GM12878 (cell line): ENCODE results near the gene FAM117B. TPM values are rescaled to one million over a fixed set of nuclear protein-coding genes. Genes with fewer than 3 reads are reported as not detected.

Experiments used
- ATF7 ChIP-seq: fragments of 450-650 bp; IDR thresholded peaks from 2 replicates; pipeline ENCODE4 v1.6.1; 2016; ENCODE audit warnings: low read depth, mild to moderate bottlenecking
- CBX3 ChIP-seq: fragments of 200-600 bp; sonication (generic); IDR thresholded peaks from 2 replicates; pipeline ENCODE4 v1.6.1; 2016; ENCODE audit warnings: low read depth, borderline replicate concordance
- CBX5 ChIP-seq: sonication (generic); IDR thresholded peaks from 2 replicates; pipeline ENCODE4 v1.6.1; 2016; ENCODE audit warnings: low read depth, moderate library complexity, mild to moderate bottlenecking, inconsistent platforms
- ETV6 ChIP-seq, 2 experiments: fragments of 450-650 bp in 1 of 2; IDR thresholded peaks in 1 of 2; conservative IDR thresholded peaks in 1 of 2; 2 replicates each; pipeline ENCODE4 v1.6.1; 2014; ENCODE audit warnings: antibody characterized with exemption in 1 of 2, borderline replicate concordance in 1 of 2, low read depth in 1 of 2, mild to moderate bottlenecking in 1 of 2, moderate library complexity in 1 of 2
- EZH2 ChIP-seq: IDR thresholded peaks from 2 replicates; pipeline ENCODE4 v1.6.1; 2012; ENCODE audit warnings: low read depth, mild to moderate bottlenecking, control low read depth, inconsistent platforms, low read length, borderline replicate concordance; ENCODE audit not compliant: control insufficient read depth
- HDAC6 ChIP-seq: fragments of 200-600 bp; sonication (generic); IDR thresholded peaks from one replicate; pipeline ENCODE4 v1.8.0; 2017; ENCODE audit warnings: antibody characterized with exemption; ENCODE audit not compliant: unreplicated experiment
- IRF3 ChIP-seq: fragments of 450-650 bp; IDR thresholded peaks from 2 replicates; pipeline ENCODE4 v1.6.1; 2014; ENCODE audit warnings: mild to moderate bottlenecking
- MEF2A ChIP-seq: IDR thresholded peaks from 2 replicates; pipeline ENCODE4 v1.6.1; 2011; ENCODE audit warnings: low read depth, mild to moderate bottlenecking, low read length, moderate library complexity; ENCODE audit not compliant: insufficient read depth
- MTA2 ChIP-seq: fragments of 450-650 bp; IDR thresholded peaks from 2 replicates; pipeline ENCODE4 v1.6.1; 2016; ENCODE audit warnings: low read depth, mild to moderate bottlenecking, moderate library complexity
- NRF1 ChIP-seq: conservative IDR thresholded peaks from 2 replicates; pipeline ENCODE4 v1.6.1; 2011; ENCODE audit warnings: mild to moderate bottlenecking, low read depth, low read length, improper control_type of control experiment
- PBX3 ChIP-seq: IDR thresholded peaks from 2 replicates; pipeline ENCODE4 v1.6.1; 2011; ENCODE audit warnings: mild to moderate bottlenecking, low read depth, low read length, moderate library complexity; ENCODE audit not compliant: insufficient replicate concordance
- PML ChIP-seq: IDR thresholded peaks from 2 replicates; pipeline ENCODE4 v1.6.1; 2012; ENCODE audit warnings: low read length, inconsistent platforms
- POLR2AphosphoS2 ChIP-seq: IDR thresholded peaks from 2 replicates; pipeline ENCODE4 v1.6.1; 2011; ENCODE audit warnings: low read depth, mild to moderate bottlenecking, low read length, improper control_type of control experiment, moderate library complexity
- SMAD1 ChIP-seq: fragments of 450-650 bp; IDR thresholded peaks from 2 replicates; pipeline ENCODE4 v1.6.1; 2018; ENCODE audit warnings: mild to moderate bottlenecking, low read depth; ENCODE audit not compliant: partially characterized antibody
- SMC3 ChIP-seq: IDR thresholded peaks from 2 replicates; pipeline ENCODE4 v1.6.1; 2011; ENCODE audit warnings: low read length, improper control_type of control experiment, borderline replicate concordance
- SP1 ChIP-seq: IDR thresholded peaks from one replicate; pipeline ENCODE4 v1.6.1; 2011; ENCODE audit warnings: low read depth, low read length
- SPI1 ChIP-seq: IDR thresholded peaks from 2 replicates; pipeline ENCODE4 v1.6.1; 2011; ENCODE audit warnings: low read depth, mild to moderate bottlenecking, low read length, moderate library complexity, borderline replicate concordance; ENCODE audit not compliant: insufficient read depth
- TCF12 ChIP-seq: IDR thresholded peaks from 2 replicates; pipeline ENCODE4 v1.6.1; 2011; ENCODE audit warnings: low read depth, mild to moderate bottlenecking, low read length
- TCF3 ChIP-seq: IDR thresholded peaks from 2 replicates; pipeline ENCODE4 v1.6.1; 2012; ENCODE audit warnings: low read depth, mild to moderate bottlenecking, low read length, borderline replicate concordance; ENCODE audit not compliant: insufficient read depth
- TCF7 ChIP-seq: IDR thresholded peaks from 2 replicates; pipeline ENCODE4 v1.6.1; 2014; ENCODE audit warnings: antibody characterized with exemption, borderline replicate concordance
- USF2 ChIP-seq: IDR thresholded peaks from 2 replicates; pipeline ENCODE4 v1.6.1; 2011; ENCODE audit warnings: low read depth, low read length, improper control_type of control experiment, borderline replicate concordance
- polyA plus RNA-seq, 11 experiments: library from polyadenylated mRNA; depleted of rRNA in 4 of 11; unstranded in 6 of 11; stranded (reverse) in 5 of 11; fragments of >200 nt; fragmentation: Nextera tagmentation in 4 of 11; fragmentation: Illumina TruSeq in 1 of 11; extraction: Ambion mirVana in 4 of 11; extraction: Trizol in 1 of 11; gene quantifications; 1 replicate in 1 of 11; 2 replicates in 10 of 11; pipeline versions ENCODE4 v1.2.1 to v1.2.3, GENCODE V29; 2011 to 2016; ENCODE audit warnings: inconsistent platforms in 2 of 11, missing spikeins in 2 of 11, low read depth in 1 of 11
- total RNA-seq, 4 experiments: library from RNA; depleted of rRNA in 3 of 4; stranded (reverse); fragments of >200 nt in 3 of 4; fragmentation: Illumina TruSeq in 1 of 4; extraction: Trizol in 1 of 4; gene quantifications; 2 replicates each; pipeline versions ENCODE4 v1.2.1 to v1.2.3, GENCODE V29; 2013 to 2021
- TF ChIP-seq, protein P1 (sequence below): IDR thresholded peaks from 2 replicates; pipeline ENCODE4 v1.6.1; 2012; ENCODE audit warnings: low read depth, low read length, improper control_type of control experiment
- TF ChIP-seq, protein P2 (sequence below): fragments of 450-650 bp; IDR thresholded peaks from 2 replicates; pipeline ENCODE4 v1.6.1; 2016; ENCODE audit warnings: mild to moderate bottlenecking

The FAM117B gene
- total and polyA plus RNA-seq, 10 of the 15 experiments (the other 5 are each of a cell fraction or from before 2014, with no cell fraction given) = 1.6 to 7.6 (median 4.2) TPM

DNA sequence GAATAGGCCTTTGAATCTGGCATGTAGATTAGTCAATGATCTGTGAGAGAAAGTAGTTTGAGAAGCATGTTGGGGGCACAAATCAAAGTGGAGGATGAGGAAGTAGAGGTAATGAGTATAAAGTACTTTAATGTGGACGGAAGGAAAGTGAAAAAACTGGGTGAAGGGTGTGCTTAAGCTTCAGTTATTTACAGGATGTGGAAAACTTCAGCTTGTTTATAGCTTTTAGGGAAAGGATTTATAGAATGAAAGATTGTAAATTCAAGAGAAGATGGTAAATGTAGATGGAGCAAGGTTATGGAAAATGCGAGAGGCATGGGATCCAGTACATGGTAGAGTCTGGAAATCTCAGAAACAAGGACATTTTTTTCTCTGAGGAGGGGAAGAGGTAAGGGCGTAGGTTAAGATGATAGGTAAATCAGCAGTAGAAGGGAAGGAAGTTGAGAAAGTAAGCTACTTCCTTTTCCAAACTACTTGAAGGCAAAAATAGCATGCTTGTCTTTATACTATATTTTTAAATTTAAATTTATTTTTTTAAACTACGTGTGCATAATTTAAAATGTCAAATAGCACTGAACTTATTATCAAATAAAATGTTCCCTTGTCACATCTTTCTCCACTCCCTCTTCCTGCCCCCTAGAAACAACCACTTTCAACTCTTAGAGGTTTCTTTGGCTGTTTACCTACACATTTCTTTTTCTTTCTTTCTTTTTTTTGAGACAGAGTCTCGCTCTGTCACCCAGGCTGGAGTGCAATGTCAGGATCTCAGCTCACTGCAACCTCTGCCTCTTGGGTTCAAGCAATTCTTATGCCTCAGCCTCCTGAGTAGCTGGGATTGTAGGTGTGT is 8.5 kb downstream of the FAM117B start (continued):
- TF ChIP-seq USF2 (no peak), SMC3 (no peak), SPI1 (no peak), TCF3 (no peak), ETV6 (conservative IDR thresholded peaks at IDR 0.05 in 1 of 2, IDR thresholded peaks at IDR 0.05 in 1 of 2; ENCODE audit: borderline replicate concordance in 1 of 2, low read depth in 1 of 2) (peak in 1 of 2 experiments; percentile 46; a peak in 1 of 4 replicates), NRF1 (no peak), ATF7 (0 out of 2 replicates have a peak, but pooled peaks have one; percentile 28), PBX3 (no peak), SMAD1 (no peak), TCF12 (no peak), IRF3 (no peak), MEF2A (no peak), EZH2 (no peak), PML (no peak), HDAC6 (no peak), POLR2AphosphoS2 (no peak), MTA2 (peak; percentile 33; the same call in 1 of the 2 replicates), TCF7 (no peak), CBX5 (no peak), CBX3 (no peak), SP1 (no peak)
- TF ChIP-seq, protein P1, sequence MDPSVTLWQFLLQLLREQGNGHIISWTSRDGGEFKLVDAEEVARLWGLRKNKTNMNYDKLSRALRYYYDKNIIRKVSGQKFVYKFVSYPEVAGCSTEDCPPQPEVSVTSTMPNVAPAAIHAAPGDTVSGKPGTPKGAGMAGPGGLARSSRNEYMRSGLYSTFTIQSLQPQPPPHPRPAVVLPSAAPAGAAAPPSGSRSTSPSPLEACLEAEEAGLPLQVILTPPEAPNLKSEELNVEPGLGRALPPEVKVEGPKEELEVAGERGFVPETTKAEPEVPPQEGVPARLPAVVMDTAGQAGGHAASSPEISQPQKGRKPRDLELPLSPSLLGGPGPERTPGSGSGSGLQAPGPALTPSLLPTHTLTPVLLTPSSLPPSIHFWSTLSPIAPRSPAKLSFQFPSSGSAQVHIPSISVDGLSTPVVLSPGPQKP = no peak
- TF ChIP-seq, protein P2, sequence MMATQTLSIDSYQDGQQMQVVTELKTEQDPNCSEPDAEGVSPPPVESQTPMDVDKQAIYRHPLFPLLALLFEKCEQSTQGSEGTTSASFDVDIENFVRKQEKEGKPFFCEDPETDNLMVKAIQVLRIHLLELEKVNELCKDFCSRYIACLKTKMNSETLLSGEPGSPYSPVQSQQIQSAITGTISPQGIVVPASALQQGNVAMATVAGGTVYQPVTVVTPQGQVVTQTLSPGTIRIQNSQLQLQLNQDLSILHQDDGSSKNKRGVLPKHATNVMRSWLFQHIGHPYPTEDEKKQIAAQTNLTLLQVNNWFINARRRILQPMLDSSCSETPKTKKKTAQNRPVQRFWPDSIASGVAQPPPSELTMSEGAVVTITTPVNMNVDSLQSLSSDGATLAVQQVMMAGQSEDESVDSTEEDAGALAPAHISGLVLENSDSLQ = peak; percentile 22; the same call in 1 of the 2 replicates
- TF ChIP-seq, all 136 proteins: peak for 5
